Activated T-cell treated with anti-CD3 and anti-CD28 coated beads for 4 hours (primary cell): ENCODE data around the gene CFC1B.
"Not testable (repeated sequence)": the region's sequence is repeated elsewhere in the genome, so short reads cannot be mapped to it uniquely, and the experiment has no call there.

ENCODE experiments used
- DNase-seq: peaks from one replicate; pipeline ENCODE4 v3.0.0-alpha.2; 2020

The CFC1B gene

GRCh38 chr2:130520992-130521391 is at the start of gene CFC1B:
Gene CFC1B, plus strand, starts transcription at chr2:130521222. Its CDS starts 263 bp downstream, at chr2:130521485.
- not testable (repeated sequence) for DNase-seq

GRCh38 chr2:130491073-130491472 is 29.9 kb upstream of the CFC1B start:
- not testable (repeated sequence) for DNase-seq

GRCh38 chr2:130509228-130509627 is 11.8 kb upstream of the CFC1B start, which contains the start of gene POTEI:
Gene POTEI, minus strand, starts transcription at chr2:130509328. Its CDS starts 93 bp downstream, at chr2:130509235.
- not testable (repeated sequence) for DNase-seq

GRCh38 chr2:130510807-130511746 is 9.9 kb upstream of the CFC1B start:
- not testable (repeated sequence) for DNase-seq

- DNase-seq, result not testable (repeated sequence)
Measured at GRCh38 chr2:130511747-130512451, 9.1 kb upstream of the CFC1B start.

- not testable (repeated sequence) for DNase-seq
Measured at GRCh38 chr2:130518516-130519106, 2.4 kb upstream of the CFC1B start.

- DNase-seq, result not testable (repeated sequence)
Measured at GRCh38 chr2:130522390-130522789, 1.4 kb downstream of the CFC1B start.

GRCh38 chr2:130527365-130527967 is 6.4 kb downstream of the CFC1B start:
- DNase-seq, result not testable (repeated sequence)

- not testable (repeated sequence) for DNase-seq
Measured at GRCh38 chr2:130529545-130529944, 8.5 kb downstream of the CFC1B start.

GRCh38 chr2:130530212-130530611 is 9.2 kb downstream of the CFC1B start:
- DNase-seq, result not testable (repeated sequence)

GRCh38 chr2:130531225-130531624 is 10.2 kb downstream of the CFC1B start:
- DNase-seq, result not testable (repeated sequence)

- not testable (repeated sequence) for DNase-seq
Measured at GRCh38 chr2:130531672-130532071, 10.7 kb downstream of the CFC1B start.

- DNase-seq, result not testable (repeated sequence)
Measured at GRCh38 chr2:130536654-130537053, 15.6 kb downstream of the CFC1B start.

GRCh38 chr2:130538271-130538670 is 17.2 kb downstream of the CFC1B start:
- DNase-seq, result not testable (repeated sequence)

- DNase-seq, result not testable (repeated sequence)
Measured at GRCh38 chr2:130542789-130543188, 21.8 kb downstream of the CFC1B start.

GRCh38 chr2:130543785-130544528 is 22.9 kb downstream of the CFC1B start:
- not testable (repeated sequence) for DNase-seq

GRCh38 chr2:130544978-130545377 is 24.0 kb downstream of the CFC1B start:
- DNase-seq, result not testable (repeated sequence)

- DNase-seq, result not testable (repeated sequence)
Measured at GRCh38 chr2:130548418-130548817, 27.4 kb downstream of the CFC1B start.

- DNase-seq, result not testable (repeated sequence)
Measured at GRCh38 chr2:130549475-130549874, 28.5 kb downstream of the CFC1B start.

- DNase-seq, result not testable (repeated sequence)
Measured at GRCh38 chr2:130554178-130554577, 33.2 kb downstream of the CFC1B start.

- DNase-seq, result not testable (repeated sequence)
Measured at GRCh38 chr2:130556441-130556840, 35.4 kb downstream of the CFC1B start.

- not testable (repeated sequence) for DNase-seq
Measured at GRCh38 chr2:130566165-130566564, 45.1 kb downstream of the CFC1B start.
